ENCODE measurements around the gene SLC12A9. TPM values are rescaled to one million over a fixed set of nuclear protein-coding genes. Genes with fewer than 3 reads are reported as not detected.

The SLC12A9 gene
- total RNA-seq, 1 experiment from 2014 or later = 24.6 TPM

DNA sequence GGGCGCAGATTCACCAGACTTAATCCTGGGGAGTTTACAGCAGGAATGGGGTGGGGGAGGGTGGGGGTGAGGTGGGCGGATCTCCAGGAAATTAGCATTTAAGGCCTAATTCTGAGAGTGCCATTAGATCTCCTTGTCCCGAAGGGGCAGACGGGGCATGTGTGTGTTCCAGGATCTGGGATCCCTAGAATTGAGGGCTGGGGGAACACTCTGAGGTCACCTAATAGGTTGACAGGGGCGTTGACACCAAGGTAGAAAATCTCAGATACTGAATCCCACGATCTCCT, 15.8 kb upstream of the SLC12A9 start:
- ChIA-PET RAD21 (ENCODE audit: low non-redundant PET in 1 of 2, low total read pairs in 2 of 2, uncharacterized antibody in 2 of 2, unreplicated experiment in 2 of 2) (no interaction called here), POLR2A (interaction anchor here (0.7 to 0.9 kb wide), 2 partner anchors 9 to 53 kb away, joined by 3 to 5 read pairs; partner anchors contain the start of genes EPHB4 and UFSP1), CTCF (interaction anchor here (0.6 kb wide), 1 partner anchor 386 kb away, joined by 3 read pairs; no protein-coding TSS in a partner anchor)
- Histone ChIP-seq H3K27me3 (ENCODE audit: insufficient read depth, low read length) (no peaks in the 10 kb centered on the region), H2AFZ (ENCODE audit: low read depth, low read length, poor library complexity, severe bottlenecking) (no peak overlapping the region), H3K9ac (ENCODE audit: low read length) (peak overlapping the region; percentile 65), H3K9me3 (ENCODE audit: control insufficient read depth in 1 of 2, insufficient read depth in 1 of 2, low read depth in 1 of 2, low read length in 2 of 2) (no peaks in the 10 kb centered on the region), H4K20me1 (ENCODE audit: insufficient read depth) (no peaks in the 10 kb centered on the region), H3K4me3 (replicated peaks in 1 of 2; ENCODE audit: low read depth in 1 of 2, low read length in 2 of 2) (peak overlapping the region; percentile 45 to 50), H3K9me2 (ENCODE audit: insufficient read depth) (no peaks in the 10 kb centered on the region), H3K36me3 (ENCODE audit: control insufficient read depth in 1 of 2, insufficient read depth in 2 of 2, low read length in 2 of 2) (no peaks in the 10 kb centered on the region), H3K27ac (ENCODE audit: low read depth, low read length) (peak overlapping the region; percentile 60), H3K79me2 (ENCODE audit: insufficient read depth, low read length) (no peaks in the 10 kb centered on the region), H3K4me1 (ENCODE audit: control insufficient read depth in 1 of 2, insufficient read depth in 2 of 2, low read length in 2 of 2) (peaks cover 10 to 19% of the 10 kb centered on the region in 2 experiments), H3K4me2 (ENCODE audit: low read length) (peak overlapping the region; percentile 74)
- TF ChIP-seq, protein P1, sequence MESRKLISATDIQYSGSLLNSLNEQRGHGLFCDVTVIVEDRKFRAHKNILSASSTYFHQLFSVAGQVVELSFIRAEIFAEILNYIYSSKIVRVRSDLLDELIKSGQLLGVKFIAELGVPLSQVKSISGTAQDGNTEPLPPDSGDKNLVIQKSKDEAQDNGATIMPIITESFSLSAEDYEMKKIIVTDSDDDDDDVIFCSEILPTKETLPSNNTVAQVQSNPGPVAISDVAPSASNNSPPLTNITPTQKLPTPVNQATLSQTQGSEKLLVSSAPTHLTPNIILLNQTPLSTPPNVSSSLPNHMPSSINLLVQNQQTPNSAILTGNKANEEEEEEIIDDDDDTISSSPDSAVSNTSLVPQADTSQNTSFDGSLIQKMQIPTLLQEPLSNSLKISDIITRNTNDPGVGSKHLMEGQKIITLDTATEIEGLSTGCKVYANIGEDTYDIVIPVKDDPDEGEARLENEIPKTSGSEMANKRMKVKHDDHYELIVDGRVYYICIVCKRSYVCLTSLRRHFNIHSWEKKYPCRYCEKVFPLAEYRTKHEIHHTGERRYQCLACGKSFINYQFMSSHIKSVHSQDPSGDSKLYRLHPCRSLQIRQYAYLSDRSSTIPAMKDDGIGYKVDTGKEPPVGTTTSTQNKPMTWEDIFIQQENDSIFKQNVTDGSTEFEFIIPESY (IDR thresholded peaks at IDR 0.05; ENCODE audit: extremely low read depth, insufficient replicate concordance, low read length) = no peak
- TF ChIP-seq SIN3A (IDR thresholded peaks at IDR 0.05; ENCODE audit: low read depth) (no peak), CEBPB (IDR thresholded peaks at IDR 0.05; ENCODE audit: low read depth) (no peak), RAD21 (IDR thresholded peaks at IDR 0.05; ENCODE audit: low read depth) (no peak), ZFX (IDR thresholded peaks at IDR 0.05) (no peak), EZH2phosphoT487 (IDR thresholded peaks at IDR 0.05; ENCODE audit: borderline replicate concordance) (no peak), EZH2 (IDR thresholded peaks at IDR 0.05) (no peak)
- TF ChIP-seq, protein P2, sequence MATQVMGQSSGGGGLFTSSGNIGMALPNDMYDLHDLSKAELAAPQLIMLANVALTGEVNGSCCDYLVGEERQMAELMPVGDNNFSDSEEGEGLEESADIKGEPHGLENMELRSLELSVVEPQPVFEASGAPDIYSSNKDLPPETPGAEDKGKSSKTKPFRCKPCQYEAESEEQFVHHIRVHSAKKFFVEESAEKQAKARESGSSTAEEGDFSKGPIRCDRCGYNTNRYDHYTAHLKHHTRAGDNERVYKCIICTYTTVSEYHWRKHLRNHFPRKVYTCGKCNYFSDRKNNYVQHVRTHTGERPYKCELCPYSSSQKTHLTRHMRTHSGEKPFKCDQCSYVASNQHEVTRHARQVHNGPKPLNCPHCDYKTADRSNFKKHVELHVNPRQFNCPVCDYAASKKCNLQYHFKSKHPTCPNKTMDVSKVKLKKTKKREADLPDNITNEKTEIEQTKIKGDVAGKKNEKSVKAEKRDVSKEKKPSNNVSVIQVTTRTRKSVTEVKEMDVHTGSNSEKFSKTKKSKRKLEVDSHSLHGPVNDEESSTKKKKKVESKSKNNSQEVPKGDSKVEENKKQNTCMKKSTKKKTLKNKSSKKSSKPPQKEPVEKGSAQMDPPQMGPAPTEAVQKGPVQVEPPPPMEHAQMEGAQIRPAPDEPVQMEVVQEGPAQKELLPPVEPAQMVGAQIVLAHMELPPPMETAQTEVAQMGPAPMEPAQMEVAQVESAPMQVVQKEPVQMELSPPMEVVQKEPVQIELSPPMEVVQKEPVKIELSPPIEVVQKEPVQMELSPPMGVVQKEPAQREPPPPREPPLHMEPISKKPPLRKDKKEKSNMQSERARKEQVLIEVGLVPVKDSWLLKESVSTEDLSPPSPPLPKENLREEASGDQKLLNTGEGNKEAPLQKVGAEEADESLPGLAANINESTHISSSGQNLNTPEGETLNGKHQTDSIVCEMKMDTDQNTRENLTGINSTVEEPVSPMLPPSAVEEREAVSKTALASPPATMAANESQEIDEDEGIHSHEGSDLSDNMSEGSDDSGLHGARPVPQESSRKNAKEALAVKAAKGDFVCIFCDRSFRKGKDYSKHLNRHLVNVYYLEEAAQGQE (IDR thresholded peaks at IDR 0.05; ENCODE audit: low read depth) = no peak
- TF ChIP-seq, protein P3, sequence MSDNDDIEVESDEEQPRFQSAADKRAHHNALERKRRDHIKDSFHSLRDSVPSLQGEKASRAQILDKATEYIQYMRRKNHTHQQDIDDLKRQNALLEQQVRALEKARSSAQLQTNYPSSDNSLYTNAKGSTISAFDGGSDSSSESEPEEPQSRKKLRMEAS (IDR thresholded peaks at IDR 0.05) = no peak
- no peak for DNase-seq (ENCODE audit: low read depth, low spot score)
- intact Hi-C loops (cut with micrococcal nuclease) = no loop called here
- BruUV-seq (replicated peaks) = no TSS peak
- peak; percentile 4 for ATAC-seq
